NCI-H345 (cell line): ENCODE results near the gene TSC22D3.
"Not testable (repeated sequence)": the region's sequence is repeated elsewhere in the genome, so short reads cannot be mapped to it uniquely, and the experiment has no call there.

Experiments used
- DNase-seq: peaks from one replicate; lab custom pipeline; 2025; lab: John Stamatoyannopoulos, UW

Gene TSC22D3

DNA sequence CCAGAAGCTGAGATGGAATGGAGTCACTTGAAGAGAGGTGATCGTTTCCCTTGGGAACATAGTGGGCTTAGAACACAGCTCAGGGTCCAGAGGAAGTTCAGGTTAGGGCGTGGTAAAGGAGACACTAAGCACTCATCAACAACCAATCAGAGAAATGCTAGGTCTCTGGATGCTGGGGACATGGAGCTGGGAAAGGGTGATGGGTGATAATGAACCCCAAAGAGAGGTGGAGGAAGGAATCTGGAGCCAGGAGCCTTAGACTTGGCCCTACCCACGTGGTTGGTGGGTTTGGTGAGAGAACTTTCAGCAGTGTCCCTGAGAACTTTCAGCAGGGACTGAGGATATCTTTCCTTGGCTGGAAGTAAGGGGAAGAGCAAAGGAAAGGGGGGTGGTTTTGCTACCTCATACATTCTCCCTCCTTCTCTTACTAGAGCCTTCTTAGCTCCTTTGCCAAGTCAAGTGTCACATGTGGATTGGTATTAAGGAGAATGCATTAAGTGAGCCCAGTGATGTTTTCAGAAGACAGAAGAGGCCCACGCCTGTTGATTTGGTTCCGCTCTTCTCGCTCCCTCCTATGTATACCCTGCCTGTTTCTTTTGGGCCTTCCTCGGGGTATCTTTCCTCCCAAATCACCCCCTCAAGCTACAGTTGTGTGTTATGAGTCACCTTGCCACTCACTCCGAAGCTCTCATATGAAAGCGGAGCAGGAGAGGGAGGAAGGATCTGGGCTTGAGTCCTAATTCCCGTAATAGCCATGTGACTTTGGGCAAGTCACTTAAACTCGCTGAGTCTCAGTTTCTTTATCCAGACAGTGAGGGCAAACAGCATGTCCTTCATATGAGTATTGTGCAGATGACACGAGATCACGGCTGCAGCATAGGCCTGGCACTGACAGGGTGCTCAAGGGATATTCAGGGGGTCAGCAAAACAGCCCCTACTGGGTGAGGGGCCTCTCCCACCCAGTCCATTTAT, 63.1 kb downstream of the TSC22D3 start:
- DNase-seq, result no peak

DNA sequence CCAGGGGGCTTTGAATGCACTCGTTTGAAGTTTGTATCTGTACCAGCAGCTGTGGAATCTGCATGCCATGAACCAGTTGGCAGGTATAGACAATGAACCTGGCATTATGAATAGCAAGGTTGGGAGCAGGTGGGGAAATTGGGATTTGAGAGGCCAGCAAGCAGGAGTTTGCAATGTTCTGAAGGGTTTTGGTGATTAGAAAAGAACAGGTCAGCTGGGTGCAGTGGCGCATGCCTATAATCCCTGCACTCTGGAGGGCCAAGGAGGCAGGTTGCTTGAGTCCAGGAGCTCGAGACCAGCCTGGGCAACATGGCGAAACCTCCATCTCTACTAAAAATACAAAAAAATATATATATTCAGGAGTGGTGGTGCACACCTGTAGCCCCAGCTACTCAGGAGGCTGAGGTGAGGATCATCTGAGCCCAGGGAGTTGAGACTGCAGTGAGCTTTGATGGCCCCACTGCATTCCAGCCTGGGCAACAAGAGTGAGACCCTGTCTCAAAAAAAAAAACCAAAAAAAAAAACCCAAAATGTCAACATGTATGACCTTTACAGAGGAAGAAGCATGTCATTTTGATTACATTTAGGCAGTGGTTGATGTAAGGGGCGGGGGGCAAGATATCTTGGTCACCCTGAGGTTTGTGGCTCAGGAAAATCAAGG, 63.9 kb downstream of the TSC22D3 start:
- DNase-seq, result no peak

DNA sequence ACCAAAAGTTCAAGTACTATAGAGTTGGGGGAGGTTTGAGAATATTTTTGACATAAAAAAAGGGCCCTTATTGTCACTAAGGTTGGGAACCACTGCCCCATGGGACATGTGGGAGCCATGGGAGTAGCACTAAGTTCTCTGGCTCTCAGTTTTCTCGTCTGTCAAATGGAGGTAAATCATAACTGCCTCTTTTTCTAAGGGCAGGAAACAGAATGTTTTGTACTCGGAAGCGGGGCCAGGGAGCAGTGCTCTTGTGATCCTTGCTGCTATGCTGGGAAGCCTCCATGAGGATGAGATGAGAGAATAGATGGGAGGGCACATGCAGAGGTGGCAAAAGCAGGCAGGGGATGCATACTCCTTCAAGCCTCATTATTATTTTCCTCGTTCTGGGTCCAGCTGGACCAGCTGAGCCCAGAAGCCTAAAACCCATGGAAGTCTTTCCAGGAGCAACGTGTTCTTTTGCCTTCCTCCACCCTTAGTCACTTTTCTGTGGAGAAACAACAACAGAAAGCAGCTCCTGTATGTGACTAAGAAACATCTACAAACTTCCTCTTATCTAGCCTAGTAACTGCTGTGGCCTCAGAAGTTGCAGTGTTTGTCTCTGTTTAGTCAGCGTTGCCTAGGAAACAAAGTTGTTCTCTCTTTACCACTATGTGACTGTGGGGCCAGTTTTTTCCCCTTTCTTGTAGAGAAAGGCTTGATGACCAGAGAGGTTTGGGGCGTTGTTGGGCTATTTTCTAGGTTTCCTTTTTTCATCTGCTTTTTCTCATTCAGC, 64.8 kb downstream of the TSC22D3 start:
- no peak for DNase-seq

DNA sequence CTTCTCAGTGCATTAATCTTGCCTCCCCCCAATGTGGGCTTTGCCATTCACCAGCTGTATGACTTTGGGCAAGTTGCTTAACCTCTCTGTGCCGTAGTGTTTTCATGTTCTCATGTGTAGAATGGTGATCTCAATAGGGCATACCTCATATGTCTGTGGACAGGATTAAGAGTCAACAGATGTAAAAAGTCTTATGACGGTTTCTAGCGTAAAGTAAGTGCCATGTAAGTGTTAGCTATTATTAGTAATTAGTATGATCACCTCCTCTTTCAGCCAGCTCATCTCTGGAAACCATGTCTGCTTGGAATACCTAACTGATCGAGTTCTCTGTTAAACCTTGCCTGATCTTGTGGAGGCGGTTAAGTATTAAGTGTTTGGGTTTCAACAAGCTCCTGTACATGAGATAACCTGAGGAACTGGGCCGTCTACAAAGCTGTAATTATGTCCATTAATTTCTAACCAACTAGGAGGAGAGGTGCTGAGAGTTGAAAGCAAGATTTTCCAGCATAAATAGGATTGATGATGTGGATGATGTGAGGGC, 66.3 kb downstream of the TSC22D3 start:
- DNase-seq, result no peak

DNA sequence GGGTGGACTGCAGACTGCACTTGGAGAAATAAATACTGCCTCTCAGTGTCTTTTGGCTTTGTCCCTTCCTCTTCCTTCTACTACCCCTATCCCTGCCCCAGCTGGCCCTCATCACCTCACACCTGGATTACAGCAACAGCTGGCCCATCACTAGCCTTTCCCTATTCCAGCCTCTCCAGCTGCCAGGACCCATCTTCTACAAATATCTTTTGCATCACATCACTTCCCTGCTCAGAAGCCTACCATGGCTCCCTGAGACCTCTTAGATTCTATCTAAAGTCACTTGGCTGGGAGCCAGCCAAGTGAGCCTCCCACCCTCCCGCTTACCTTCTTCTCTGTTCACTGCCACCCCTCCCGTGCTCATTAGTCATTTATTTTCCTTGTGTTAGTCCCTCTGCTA, 66.8 kb downstream of the TSC22D3 start:
- DNase-seq, result no peak

DNA sequence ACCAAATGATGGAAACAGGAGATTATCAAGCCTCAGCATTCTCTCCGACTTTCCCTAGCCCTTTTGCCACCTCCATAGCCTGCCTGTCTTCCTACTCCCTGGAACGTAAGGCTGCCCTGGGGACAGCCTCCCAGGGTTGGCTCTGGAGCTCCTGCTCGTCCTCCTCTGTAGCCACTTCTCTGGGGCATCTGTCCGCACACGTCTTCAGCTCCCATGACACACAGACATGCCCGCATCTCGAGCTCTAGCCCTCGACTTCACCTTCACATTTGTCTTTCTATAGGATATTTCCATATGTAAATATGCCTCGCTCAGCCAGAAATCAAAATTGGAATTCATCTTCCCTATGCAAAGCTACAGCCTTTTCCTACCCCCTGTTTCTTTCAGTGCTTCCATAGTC, 67.7 kb downstream of the TSC22D3 start:
- no peak for DNase-seq

DNA sequence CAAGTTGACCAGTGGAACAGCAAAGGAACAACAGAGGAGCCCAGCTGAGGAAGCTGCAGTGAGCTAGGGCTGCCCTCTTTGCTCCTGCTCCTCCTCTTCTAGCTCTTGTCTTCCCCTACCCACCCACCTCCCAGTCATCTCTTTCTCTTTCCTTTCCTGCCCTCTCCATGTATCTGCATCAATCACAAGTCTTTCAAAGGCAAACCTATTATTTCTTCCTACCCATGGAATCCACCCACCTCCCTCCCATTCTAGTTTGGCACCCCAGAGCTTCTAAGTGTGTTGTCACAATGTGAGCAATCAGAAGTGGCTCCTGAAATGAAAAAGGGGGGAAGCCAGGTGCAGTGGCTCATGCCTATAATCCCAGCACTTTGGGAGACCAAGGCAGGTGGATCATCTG, 69.3 kb downstream of the TSC22D3 start:
- no peak for DNase-seq

DNA sequence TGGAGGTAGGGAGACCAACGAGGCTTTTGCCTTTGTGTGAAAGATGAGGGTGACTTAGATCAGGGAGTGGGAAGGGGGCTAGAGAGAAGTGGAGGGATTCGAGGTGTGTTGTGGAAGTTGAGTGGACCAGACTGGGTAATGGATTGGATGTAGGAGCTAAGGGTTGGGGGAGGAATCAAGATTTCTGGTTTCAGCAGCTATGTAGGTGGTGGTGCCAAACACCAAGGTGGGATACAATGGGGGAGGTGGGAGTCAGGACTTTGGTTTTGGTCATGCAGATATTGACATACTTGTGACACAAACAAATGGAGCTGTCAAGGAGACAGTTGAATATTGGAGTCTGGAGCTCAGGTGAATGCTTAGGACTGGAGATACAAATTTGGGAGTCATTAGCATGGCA, 71.0 kb downstream of the TSC22D3 start:
- DNase-seq, result no peak

DNA sequence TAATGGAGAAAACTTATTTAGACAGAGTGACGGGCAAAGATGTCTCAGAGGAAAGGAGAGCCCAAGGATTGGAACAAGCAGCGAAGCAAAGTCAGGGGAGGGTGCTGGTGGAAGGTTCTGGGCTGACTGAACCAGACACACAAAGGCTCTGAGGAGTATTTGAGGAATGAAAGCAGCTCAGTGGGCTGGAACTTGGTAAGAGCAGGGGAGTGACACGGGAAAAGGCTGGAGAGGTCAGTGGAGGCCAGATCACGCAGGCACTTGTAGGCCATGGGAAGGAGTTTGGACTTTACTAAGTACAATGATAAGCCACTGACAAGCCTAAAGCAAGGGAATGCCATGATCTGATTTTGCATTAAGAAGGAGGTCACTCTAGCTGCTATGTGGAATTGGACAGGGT, 71.4 kb downstream of the TSC22D3 start:
- no peak for DNase-seq

DNA sequence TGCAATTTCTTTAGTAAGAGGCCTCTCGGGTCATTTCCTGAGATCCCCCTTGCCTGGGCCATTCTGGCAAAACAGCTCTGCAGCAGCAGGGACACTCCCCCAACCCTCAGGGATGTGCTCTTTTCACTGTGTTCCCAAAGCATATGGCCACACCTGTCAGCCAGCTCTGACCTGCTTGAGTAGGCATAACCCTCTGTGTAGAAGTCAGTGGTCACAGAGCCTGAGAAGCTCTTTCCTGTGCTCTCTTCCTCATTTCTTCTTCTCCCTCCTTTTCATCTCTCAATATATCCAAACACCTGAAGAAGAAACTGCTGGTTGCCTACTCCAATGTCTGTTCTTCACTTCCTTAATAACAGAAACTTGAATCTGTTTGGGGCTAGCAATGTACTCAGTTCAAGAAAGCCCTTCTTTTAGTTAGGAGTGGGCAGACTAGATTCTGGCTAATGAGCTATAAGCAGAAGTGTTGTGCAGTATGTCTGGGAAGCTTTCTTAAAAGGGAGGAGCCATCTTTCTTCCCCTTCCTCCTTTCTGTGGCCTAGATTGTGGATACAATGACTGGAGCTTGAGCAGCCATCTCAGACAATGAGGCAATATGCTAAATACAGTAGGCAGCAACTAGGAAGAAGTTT, 74.0 kb downstream of the TSC22D3 start:
- DNase-seq, result no peak

DNA sequence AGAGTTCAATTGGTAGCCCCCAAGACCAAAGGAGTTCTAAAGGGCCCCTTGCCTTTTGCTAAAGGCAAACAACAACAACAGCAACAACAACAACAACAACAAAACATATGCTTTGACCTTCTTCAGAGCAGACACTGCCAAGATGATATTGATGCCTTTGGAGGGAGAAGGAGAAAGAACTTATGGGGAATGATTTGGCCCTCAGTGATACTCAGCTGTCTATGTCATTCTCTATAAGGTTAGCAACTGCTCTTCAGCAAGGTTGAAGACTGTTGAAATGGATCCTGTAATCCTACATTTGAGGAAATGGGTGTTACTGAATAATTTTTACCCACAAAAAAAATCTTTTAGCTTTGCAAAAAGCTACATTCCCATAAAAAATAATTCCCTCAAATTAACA, 74.8 kb downstream of the TSC22D3 start:
- no peak for DNase-seq

DNA sequence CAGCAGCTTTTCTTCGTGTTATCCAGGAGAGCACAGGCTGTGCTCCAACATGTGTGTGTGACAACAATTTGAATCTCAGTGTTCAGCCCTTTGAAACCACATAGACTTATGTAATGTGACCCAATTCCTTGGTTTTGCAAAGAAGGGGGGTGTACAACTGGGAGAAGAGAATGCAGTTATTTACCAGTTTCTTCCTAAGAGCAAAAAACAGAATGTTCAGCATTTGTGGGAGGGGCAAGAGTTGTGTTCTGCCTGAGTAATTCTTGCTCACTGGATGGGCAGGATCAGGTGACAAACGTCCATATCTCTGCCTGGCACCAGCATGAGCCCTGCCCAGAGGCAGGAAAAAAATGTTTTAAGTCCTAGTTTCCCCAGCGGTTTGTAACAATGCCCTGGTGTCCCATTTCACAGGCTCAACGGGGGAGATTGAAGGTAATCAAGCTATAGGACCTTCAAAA, 75.2 kb downstream of the TSC22D3 start:
- no peak for DNase-seq

DNA sequence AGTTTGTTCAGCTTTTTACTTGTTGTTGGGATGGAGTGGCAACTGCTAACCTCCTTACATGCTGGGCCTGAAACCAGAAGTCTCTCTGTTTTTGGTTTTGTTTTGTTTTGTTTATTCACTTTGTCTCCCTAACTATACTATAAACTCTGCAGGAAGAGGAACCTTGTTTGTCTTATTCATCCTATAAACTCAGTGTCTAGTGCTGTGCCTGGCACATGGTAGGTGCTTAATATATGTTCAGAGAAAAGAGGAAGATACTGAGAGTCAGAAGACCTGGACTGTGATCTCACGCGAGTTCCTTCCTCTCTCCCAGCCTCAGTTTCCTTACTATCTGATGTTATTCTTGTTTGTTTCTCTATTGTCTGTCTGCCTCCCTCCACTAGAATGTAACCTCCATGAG, 76.0 kb downstream of the TSC22D3 start:
- DNase-seq, result no peak

DNA sequence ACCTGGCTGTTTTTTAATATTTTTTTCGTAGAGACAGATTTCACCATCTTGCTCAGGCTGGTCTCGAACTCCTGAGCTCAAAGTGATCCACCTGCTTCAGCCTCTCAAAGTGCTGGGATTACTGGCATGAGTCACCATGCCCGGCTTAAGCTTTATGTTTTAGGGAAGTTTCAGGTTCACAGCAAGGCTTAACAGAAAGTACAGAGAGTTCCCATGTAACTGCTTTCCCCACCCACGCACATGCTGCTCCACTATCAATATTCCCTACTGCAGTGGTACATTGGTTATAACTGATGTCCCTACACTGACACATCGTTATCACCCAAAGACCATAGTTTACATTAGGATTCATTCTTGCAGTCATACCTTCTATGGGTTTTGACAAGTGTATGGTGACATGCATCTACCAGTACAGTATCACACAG, 84.6 kb downstream of the TSC22D3 start:
- DNase-seq, result no peak

DNA sequence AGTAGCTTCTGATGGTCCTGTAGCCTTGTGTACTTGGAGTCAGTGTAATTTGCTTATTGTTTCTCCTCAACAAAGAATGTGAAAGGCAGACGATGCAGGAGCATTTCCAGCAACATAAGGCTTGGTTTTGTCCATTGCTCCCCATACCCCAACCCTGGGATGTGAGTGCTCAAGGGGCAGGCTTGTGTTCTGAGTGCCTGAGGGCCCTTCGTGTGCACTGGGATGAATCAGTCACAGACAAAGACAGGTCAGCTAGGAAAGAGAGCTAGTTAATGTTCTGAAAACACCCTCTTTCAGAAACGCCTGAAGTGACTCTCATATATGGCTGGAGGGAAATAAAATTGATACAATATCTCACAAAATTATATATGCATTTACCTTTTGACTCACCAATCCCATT, 88.1 kb downstream of the TSC22D3 start:
- DNase-seq, result no peak

DNA sequence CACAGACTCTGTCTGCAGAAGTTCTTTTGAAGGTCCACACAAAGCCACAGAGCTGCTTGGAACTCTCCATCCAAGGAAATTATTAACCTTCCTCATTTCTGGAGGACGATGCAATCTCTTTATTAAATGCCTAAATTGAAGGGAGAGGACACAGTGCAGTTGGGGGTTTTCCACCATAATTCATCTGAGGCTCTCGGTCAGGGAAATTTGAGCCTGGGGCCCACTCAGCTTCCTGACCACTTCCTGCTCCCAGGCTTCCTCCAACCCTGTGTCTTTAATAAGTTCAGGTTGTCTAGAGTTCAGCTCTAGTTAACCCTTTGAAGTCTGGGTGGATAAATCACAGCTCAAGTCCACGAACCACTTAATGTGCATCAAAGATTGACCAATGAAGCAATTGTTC, 88.8 kb downstream of the TSC22D3 start:
- no peak for DNase-seq

DNA sequence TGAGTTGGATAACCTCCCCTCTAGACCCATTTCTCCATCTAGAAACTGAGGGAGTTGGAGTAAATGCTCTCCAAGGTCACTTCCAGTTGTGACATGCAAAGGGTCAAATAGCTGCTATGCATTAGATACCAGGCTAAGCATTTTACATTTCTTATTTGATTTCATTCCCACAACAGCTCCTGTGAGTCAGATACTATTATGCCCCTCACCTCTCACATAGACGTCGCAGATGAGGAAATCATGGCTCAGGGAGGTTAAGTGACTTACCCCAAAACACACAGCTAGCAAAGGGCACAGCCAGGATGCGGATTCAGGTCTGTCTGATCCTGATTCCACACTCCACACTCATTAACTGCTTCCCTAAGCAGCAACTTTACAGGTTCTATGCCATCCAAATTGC, 89.6 kb downstream of the TSC22D3 start:
- DNase-seq, result no peak

DNA sequence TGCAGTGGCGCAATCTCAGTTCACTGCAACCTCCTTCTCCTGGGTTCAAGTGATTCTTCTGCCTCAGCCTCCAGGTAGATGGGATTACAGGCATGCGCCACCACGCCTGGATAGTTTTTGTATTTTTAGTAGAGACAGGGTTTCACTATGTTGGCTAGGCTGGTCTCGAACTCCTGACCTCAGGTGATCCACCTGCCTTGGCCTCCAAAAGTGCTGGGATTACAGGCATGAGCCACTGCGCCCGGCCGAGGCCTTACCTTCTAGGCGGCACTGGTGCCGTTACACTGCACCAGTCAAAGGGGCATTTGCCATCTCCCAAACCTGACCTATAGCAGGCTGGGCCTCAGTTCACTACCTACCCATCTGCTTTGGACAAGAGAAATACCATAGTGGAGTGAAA, 90.0 kb downstream of the TSC22D3 start:
- not testable (repeated sequence) for DNase-seq

DNA sequence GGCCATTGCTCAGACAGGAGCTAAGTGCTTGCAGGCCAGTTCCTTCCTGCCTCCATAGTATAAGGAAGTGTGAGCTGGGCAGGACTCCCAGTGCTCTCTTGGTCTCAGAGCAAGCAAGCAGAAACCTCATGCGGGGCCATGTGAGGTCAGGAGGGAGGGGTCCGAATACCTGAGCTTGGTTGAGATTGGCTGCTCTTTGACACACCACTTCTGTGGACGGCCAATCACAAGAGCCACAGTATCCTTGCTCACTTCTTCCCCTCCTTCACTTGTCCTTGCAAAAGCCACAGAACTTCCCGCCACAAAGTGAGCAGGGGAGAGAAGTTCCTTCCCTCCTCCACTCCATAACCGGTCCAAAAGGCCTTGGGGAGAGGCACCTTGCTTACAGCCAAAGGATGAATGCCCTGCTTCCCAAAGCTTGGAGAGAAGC, 90.6 kb downstream of the TSC22D3 start:
- no peak for DNase-seq

DNA sequence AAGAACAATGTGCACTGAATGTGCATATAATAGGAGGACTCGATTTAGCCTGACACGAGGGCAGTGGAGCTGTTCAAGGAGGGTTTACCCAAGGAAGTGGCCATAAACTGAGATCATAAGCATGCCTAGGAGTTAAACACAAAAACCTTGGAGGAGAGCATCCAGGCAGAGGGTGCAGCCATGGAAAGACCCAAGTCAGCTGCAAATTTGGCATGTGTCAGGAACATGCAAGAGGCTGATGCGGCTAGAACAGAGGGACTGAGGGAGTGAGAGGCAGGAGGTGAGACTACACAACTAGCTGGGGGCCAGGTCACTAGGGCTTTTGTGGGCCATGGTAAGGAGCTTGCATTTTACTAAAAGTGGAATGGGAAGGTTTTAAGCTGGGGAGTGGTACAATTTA, 91.7 kb downstream of the TSC22D3 start:
- DNase-seq, result no peak

DNA sequence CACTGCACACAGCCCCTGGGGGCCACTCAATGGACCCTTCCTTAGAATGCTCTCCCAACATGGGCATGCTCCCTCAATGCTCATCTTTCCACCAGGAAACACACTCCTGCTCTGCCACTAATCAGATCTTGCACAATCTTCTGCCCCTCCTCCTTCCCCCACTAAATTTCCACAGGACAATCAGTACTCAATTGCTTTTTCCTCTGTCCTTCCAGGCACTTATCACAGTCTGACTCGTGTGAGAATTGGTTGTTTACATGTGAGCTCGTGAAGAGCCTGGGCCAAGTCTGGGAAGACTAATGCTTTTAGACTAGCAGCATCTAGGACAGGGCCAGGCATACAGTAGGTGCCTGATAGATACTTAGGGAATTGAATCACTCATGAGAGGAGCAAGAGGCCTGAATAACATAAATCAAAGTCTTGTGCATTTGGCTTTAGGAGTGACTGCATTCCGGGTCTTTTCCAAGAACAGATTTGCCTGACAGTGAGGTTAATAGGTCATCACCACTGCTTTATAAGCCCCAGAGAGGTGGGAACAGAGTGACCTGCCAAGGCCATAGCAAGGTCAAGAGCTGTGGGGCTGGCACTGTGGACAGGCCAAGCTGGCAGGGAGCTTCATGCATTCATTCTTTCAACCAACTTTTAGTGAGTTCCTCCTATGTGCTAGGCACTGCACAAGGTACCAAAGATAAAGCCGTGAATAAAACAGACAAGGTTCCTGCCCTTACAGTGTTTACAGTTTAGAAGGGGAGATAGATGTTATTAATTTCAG, 92.3 kb downstream of the TSC22D3 start:
- DNase-seq, result no peak
